Gastroesophageal sphincter (tissue), 3 donors: ENCODE data around the gene SLC8A2.

Experiments used
- CTCF ChIP-seq, 4 experiments: fragments of 200-600 bp in 2 of 4; fragments of 450-650 bp in 2 of 4; sonication (generic) in 1 of 4; IDR thresholded peaks; one replicate each; pipeline ENCODE4 v1.5.1; 2017 to 2019; ENCODE audit warnings: antibody characterized with exemption in 4 of 4, mild to moderate bottlenecking in 2 of 4, moderate library complexity in 2 of 4
- EP300 ChIP-seq: sonication (generic); formaldehyde crosslinking; IDR thresholded peaks from one replicate; pipeline ENCODE4 v1.6.1; 2017; ENCODE audit warnings: antibody characterized with exemption, mild to moderate bottlenecking
- POLR2A ChIP-seq, 2 donors: fragments of 450-650 bp; IDR thresholded peaks; one replicate each; pipeline ENCODE4 v1.6.1; 2017; ENCODE audit warnings: antibody characterized with exemption in 2 of 2, mild to moderate bottlenecking in 2 of 2, moderate library complexity in 1 of 2
- POLR2AphosphoS5 ChIP-seq: sonication (generic); formaldehyde crosslinking; IDR thresholded peaks from one replicate; pipeline ENCODE4 v1.6.1; 2017; ENCODE audit warnings: antibody characterized with exemption

GRCh38 chr19:47419789-47420188, 51.9 kb downstream of the SLC8A2 start:
- TF ChIP-seq CTCF (IDR thresholded peaks at IDR 0.05) (no peak), POLR2A (IDR thresholded peaks at IDR 0.05) (no peak), POLR2AphosphoS5 (no peak), EP300 (no peak)
